Neural progenitor cell (in vitro differentiated cells): ENCODE measurements around the gene UBQLN3. TPM values are rescaled to one million over a fixed set of nuclear protein-coding genes. Genes with fewer than 3 reads are reported as not detected.

Experiments used
- DNase-seq: peaks from one replicate; pipeline ENCODE4 v3.0.0-alpha.2; 2016; ENCODE audit warnings: low spot score
- H2AFZ ChIP-seq: fragments of 200-600 bp; sonication (generic); replicated peaks from 2 replicates; pipeline ENCODE4 v1.6.1; 2016; ENCODE audit warnings: antibody characterized with exemption
- H3F3A ChIP-seq: fragments of 200-600 bp; sonication (generic); 2 replicates; pipeline ENCODE4 v1.6.1; 2016; ENCODE audit warnings: antibody characterized with exemption, low read depth
- H3K27ac ChIP-seq: fragments of 200-600 bp; sonication (generic); 2 replicates; pipeline ENCODE4 v1.5.1; 2016; ENCODE audit warnings: mild to moderate bottlenecking
- H3K27me3 ChIP-seq: fragments of 200-600 bp; sonication (generic); 2 replicates; pipeline ENCODE4 v1.6.1; 2016; ENCODE audit warnings: mild to moderate bottlenecking, moderate library complexity
- H3K36me3 ChIP-seq: fragments of 200-600 bp; sonication (generic); 2 replicates; pipeline ENCODE4 v1.5.1; 2016
- H3K4me1 ChIP-seq: fragments of 200-600 bp; sonication (generic); 2 replicates; pipeline ENCODE4 v1.6.1; 2016; ENCODE audit warnings: mixed run types
- H3K4me2 ChIP-seq: fragments of 200-600 bp; sonication (generic); 2 replicates; pipeline ENCODE4 v1.6.1; 2016
- H3K4me3 ChIP-seq: fragments of 200-600 bp; sonication (generic); 2 replicates; pipeline ENCODE4 v1.5.1; 2016
- H3K79me2 ChIP-seq: fragments of 200-600 bp; sonication (generic); 2 replicates; pipeline ENCODE4 v1.6.1; 2016; ENCODE audit warnings: low read depth
- H3K9ac ChIP-seq: fragments of 200-600 bp; sonication (generic); 2 replicates; pipeline ENCODE4 v1.6.1; 2016
- H3K9me3 ChIP-seq: fragments of 200-600 bp; sonication (generic); 2 replicates; pipeline ENCODE4 v1.5.1; 2016; ENCODE audit warnings: low read depth
- H4K20me1 ChIP-seq: fragments of 200-600 bp; sonication (generic); 2 replicates; pipeline ENCODE4 v1.6.1; 2016; ENCODE audit warnings: low read depth
- H3K27ac Mint-ChIP-seq: 3 replicates; pipeline ENCODE4 v1.8.0; 2021; ENCODE audit warnings: mixed read lengths
- H3K27me3 Mint-ChIP-seq: 2 replicates; pipeline ENCODE4 v1.8.0; 2022; ENCODE audit warnings: low read depth, mild to moderate bottlenecking, inconsistent platforms, moderate library complexity, mixed read lengths; ENCODE audit not compliant: insufficient read depth
- H3K36me3 Mint-ChIP-seq: 3 replicates; pipeline ENCODE4 v1.8.0; 2021; ENCODE audit warnings: mixed read lengths
- H3K4me1 Mint-ChIP-seq: 3 replicates; pipeline ENCODE4 v1.8.0; 2021; ENCODE audit warnings: mixed read lengths
- H3K4me3 Mint-ChIP-seq: 3 replicates; pipeline ENCODE4 v1.8.0; 2021; ENCODE audit warnings: mild to moderate bottlenecking, moderate library complexity, mixed read lengths
- H3K9me3 Mint-ChIP-seq: 3 replicates; pipeline ENCODE4 v1.8.0; 2020; ENCODE audit warnings: mixed read lengths
- EZH2 ChIP-seq: fragments of 200-600 bp; sonication (generic); IDR thresholded peaks from 2 replicates; pipeline ENCODE4 v1.6.1; 2017; ENCODE audit warnings: antibody characterized with exemption, mild to moderate bottlenecking, moderate library complexity
- EZH2phosphoT487 ChIP-seq: fragments of 200-600 bp; sonication (generic); IDR thresholded peaks from 2 replicates; pipeline ENCODE4 v1.6.1; 2017; ENCODE audit warnings: antibody characterized with exemption
- total RNA-seq: library from RNA; depleted of rRNA; stranded (reverse); fragments of >200 nt; gene quantifications from 2 replicates; pipeline ENCODE4 v1.2.3, GENCODE V29; 2015; ENCODE audit warnings: low replicate concordance
- TF ChIP-seq, protein P1 (sequence below): fragments of 200-600 bp; sonication (generic); IDR thresholded peaks from 2 replicates; pipeline ENCODE4 v1.5.1; 2017; ENCODE audit warnings: antibody characterized with exemption, mild to moderate bottlenecking

UBQLN3 gene
- total RNA-seq, 1 donor from 2014 or later: 0.39 TPM

DNA sequence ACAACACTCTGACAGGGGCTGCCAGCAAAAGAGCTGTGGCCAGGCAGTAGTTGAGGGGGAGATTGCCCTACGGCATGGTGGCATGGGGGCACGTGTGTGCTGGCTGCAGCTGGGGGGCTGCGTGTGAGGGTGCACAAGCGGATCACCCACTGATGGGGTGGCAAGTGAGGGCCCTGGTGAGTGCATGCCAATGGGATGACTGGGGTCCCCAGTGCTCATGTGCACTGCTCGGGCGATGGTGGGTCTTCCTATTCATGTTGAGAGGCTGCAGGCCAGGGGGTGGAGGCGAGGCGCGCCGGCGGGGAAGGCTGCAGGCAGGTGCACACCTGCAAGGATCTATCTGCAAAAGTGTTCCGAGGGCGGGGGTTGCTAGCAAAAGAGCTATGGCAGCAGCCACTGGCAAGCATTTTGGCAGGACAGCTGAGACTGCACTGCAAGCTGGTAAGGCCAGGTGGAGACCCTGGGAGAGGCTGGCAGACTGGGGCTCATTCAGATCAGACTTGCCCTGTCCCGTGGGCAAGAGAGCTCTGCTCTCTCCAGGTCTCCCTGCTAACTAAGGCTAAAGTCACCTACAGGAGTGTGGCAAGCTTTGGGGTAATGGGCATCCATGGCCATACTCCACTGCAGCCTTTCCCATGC lies 48.7 kb downstream of the UBQLN3 start:
- Histone ChIP-seq H3K4me1 (no peaks in the 10 kb centered on the region), H3K9ac (no peak overlapping the region), H2AFZ (no peak overlapping the region), H3K4me3 (no peak overlapping the region), H3K9me3 (no peaks in the 10 kb centered on the region), H3K4me2 (no peak overlapping the region), H3K36me3 (no peaks in the 10 kb centered on the region), H3K27me3 (no peaks in the 10 kb centered on the region), H3F3A (no peaks in the 10 kb centered on the region), H3K79me2 (no peaks in the 10 kb centered on the region), H3K27ac (no peak overlapping the region), H4K20me1 (no peaks in the 10 kb centered on the region)
- Mint-ChIP-seq H3K36me3 (no peaks in the 10 kb centered on the region), H3K9me3 (peaks cover 3% of the 10 kb centered on the region), H3K4me1 (no peaks in the 10 kb centered on the region), H3K4me3 (no peak overlapping the region), H3K27me3 (peaks cover 3% of the 10 kb centered on the region), H3K27ac (no peak overlapping the region)
- TF ChIP-seq EZH2phosphoT487 (no peak), EZH2 (no peak)
- TF ChIP-seq, protein P1, sequence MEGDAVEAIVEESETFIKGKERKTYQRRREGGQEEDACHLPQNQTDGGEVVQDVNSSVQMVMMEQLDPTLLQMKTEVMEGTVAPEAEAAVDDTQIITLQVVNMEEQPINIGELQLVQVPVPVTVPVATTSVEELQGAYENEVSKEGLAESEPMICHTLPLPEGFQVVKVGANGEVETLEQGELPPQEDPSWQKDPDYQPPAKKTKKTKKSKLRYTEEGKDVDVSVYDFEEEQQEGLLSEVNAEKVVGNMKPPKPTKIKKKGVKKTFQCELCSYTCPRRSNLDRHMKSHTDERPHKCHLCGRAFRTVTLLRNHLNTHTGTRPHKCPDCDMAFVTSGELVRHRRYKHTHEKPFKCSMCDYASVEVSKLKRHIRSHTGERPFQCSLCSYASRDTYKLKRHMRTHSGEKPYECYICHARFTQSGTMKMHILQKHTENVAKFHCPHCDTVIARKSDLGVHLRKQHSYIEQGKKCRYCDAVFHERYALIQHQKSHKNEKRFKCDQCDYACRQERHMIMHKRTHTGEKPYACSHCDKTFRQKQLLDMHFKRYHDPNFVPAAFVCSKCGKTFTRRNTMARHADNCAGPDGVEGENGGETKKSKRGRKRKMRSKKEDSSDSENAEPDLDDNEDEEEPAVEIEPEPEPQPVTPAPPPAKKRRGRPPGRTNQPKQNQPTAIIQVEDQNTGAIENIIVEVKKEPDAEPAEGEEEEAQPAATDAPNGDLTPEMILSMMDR: no peak
- no peak for DNase-seq

Other genes starting within 250 kb of the UBQLN3 start
- gene HBE1, start 240.0 kb downstream of the UBQLN3 start, total RNA-seq: not detected in 2 replicates
- gene OR51B4, start 208.0 kb downstream of the UBQLN3 start, total RNA-seq: 0.22 TPM in 1 of 2 replicates, not detected in the other
- gene OR51B2, start 185.7 kb downstream of the UBQLN3 start, total RNA-seq: 0.40 TPM in 1 of 2 replicates, not detected in the other
- gene OR51B5, start 166.4 kb downstream of the UBQLN3 start, total RNA-seq: 0.22 TPM in 1 of 2 replicates, not detected in the other
- not detected in 2 replicates for gene OR51B6, start 158.4 kb downstream of the UBQLN3 start, total RNA-seq
- gene OR51M1, start 126.1 kb downstream of the UBQLN3 start, total RNA-seq: not detected in 2 replicates
- gene OR51Q1, start 87.8 kb downstream of the UBQLN3 start, total RNA-seq: not detected in 2 replicates
- gene OR51I1, start 68.4 kb downstream of the UBQLN3 start, total RNA-seq: 0.15 TPM in 1 of 2 replicates, not detected in the other
- gene OR51I2, start 60.6 kb downstream of the UBQLN3 start, total RNA-seq: not detected in 2 replicates
- gene OR52D1, start 21.3 kb downstream of the UBQLN3 start, total RNA-seq: not detected in 2 replicates
- 0.19 and 0.90 TPM in 2 replicates for gene UBQLNL, start 6.7 kb upstream of the UBQLN3 start, total RNA-seq
- gene OR52H1, start 38.6 kb upstream of the UBQLN3 start, total RNA-seq: not detected in 2 replicates
- gene OR52B6, start 70.9 kb upstream of the UBQLN3 start, total RNA-seq: not detected in 2 replicates
- 7.1 and 7.4 TPM in 2 replicates for gene TRIM6, start 86.7 kb upstream of the UBQLN3 start, total RNA-seq
- 4.1 and 4.5 TPM in 2 replicates for gene TRIM34, start 115.0 kb upstream of the UBQLN3 start, total RNA-seq
- 24.5 and 26.7 TPM in 2 replicates for gene TRIM5, start 175.1 kb upstream of the UBQLN3 start, total RNA-seq
- gene TRIM22, start 179.8 kb upstream of the UBQLN3 start, total RNA-seq: 15.1 and 21.3 TPM in 2 replicates
- gene OR56B1, start 226.5 kb upstream of the UBQLN3 start, total RNA-seq: 0.41 TPM in 1 of 2 replicates, not detected in the other
- gene OR52N4, start 244.3 kb upstream of the UBQLN3 start, total RNA-seq: 0.12 TPM in 1 of 2 replicates, not detected in the other